ENCODE measurements around the gene SLC6A1. TPM values are rescaled to one million over a fixed set of nuclear protein-coding genes. Genes with fewer than 3 reads are reported as not detected.

SLC6A1 gene
- not detected for total RNA-seq
- polyA plus RNA-seq (2013, experiment 1 of 2), result not detected
- polyA plus RNA-seq (2013, experiment 2 of 2), result 0.04 TPM
- 0 to 0.17 (median 0) reads per million in 172 experiments for total RNA-seq

- ATAC-seq (ENCODE audit: poor library complexity), result no peak
These were observed at the start of gene SLC6A1 for GRCh38 chr3:10992017-10992942. Gene SLC6A1, plus strand, starts transcription at chr3:10992748. Its CDS starts 24,464 bp downstream, at chr3:11017212.

GRCh38 chr3:10944866-10945265 lies 47.7 kb upstream of the SLC6A1 start:
- H3K4me3 Mint-ChIP-seq, result no peak overlapping the region
- no peak overlapping the region for H3K27ac Mint-ChIP-seq
- Histone ChIP-seq H3K4me1 (ENCODE audit: insufficient read depth, low read length) (no peaks in the 10 kb centered on the region), H3K27me3 (ENCODE audit: control insufficient read depth in 1 of 2, insufficient read depth in 2 of 2, low read length in 2 of 2) (peaks cover 0 to 2% of the 10 kb centered on the region in 2 experiments), H3K4me3 (ENCODE audit: low read length) (no peak overlapping the region), H3K9me3 (ENCODE audit: control insufficient read depth in 1 of 2, insufficient read depth in 1 of 2, low read length in 2 of 2) (peaks cover 0 to 4% of the 10 kb centered on the region in 2 experiments), H3K27ac (ENCODE audit: low read depth in 1 of 2, low read length in 2 of 2) (no peak overlapping the region), H3K36me3 (ENCODE audit: insufficient read depth, low read length) (no peaks in the 10 kb centered on the region)
- intact Hi-C loops (cut with DNase I, micrococcal nuclease), result loop anchor here (5.0 kb wide), 2 partner anchors 397 to 707 kb away; no protein-coding TSS in a partner anchor
- DNase-seq, result no peak
- H3K27me3 Mint-ChIP-seq, result peaks cover 28% of the 10 kb centered on the region
- ATAC-seq (ENCODE audit: poor library complexity), result no peak
- peaks cover 2% of the 10 kb centered on the region for H3K9me3 Mint-ChIP-seq
- no peaks in the 10 kb centered on the region for H3K36me3 Mint-ChIP-seq (ENCODE audit: low read depth)
- no peak for TF ChIP-seq CTCF (IDR thresholded peaks at IDR 0.05)
- ChIA-PET POLR2A (no interaction called here), CTCF (no interaction called here)
- H3K4me1 Mint-ChIP-seq (ENCODE audit: low read depth), result no peaks in the 10 kb centered on the region

More at GRCh38 chr3:10992017-10992942, at the start of gene SLC6A1:
- TF ChIP-seq CTCF (IDR thresholded peaks at IDR 0.05), result no peak
- H3K27ac Mint-ChIP-seq, result no peak within 1 kb of the TSS
- peaks cover 0 to 8% of the 10 kb centered on the region in 2 experiments for H3K9me3 ChIP-seq (ENCODE audit: control insufficient read depth in 1 of 2, insufficient read depth in 1 of 2, low read length in 2 of 2)
- H3K4me1 ChIP-seq (ENCODE audit: insufficient read depth, low read length), result peaks cover 12% of the 10 kb centered on the region
- H3K4me3 Mint-ChIP-seq, result peak within 1 kb of the TSS; percentile 61
- no peak within 1 kb of the TSS for H3K4me3 ChIP-seq (ENCODE audit: low read length)
- no peaks in the 10 kb centered on the region for H3K36me3 Mint-ChIP-seq (ENCODE audit: low read depth)
- POLR2A ChIA-PET, result no interaction called here
- intact Hi-C loops (cut with DNase I, micrococcal nuclease), result no loop called here
- no peak for DNase-seq
- H3K27ac ChIP-seq (ENCODE audit: low read depth in 1 of 2, low read length in 2 of 2), result no peak within 1 kb of the TSS
- no peaks in the 10 kb centered on the region for H3K36me3 ChIP-seq (ENCODE audit: insufficient read depth, low read length)
- CTCF ChIA-PET, result no interaction called here
- H3K9me3 Mint-ChIP-seq, result no peaks in the 10 kb centered on the region
- H3K4me1 Mint-ChIP-seq (ENCODE audit: low read depth), result no peaks in the 10 kb centered on the region
- H3K27me3 ChIP-seq (ENCODE audit: control insufficient read depth in 1 of 2, insufficient read depth in 2 of 2, low read length in 2 of 2), result peaks cover 43 to 53% of the 10 kb centered on the region in 2 experiments
- H3K27me3 Mint-ChIP-seq, result peaks cover 72% of the 10 kb centered on the region

- no peaks in the 10 kb centered on the region for H3K36me3 Mint-ChIP-seq (ENCODE audit: low read depth)
- peaks cover 0 to 4% of the 10 kb centered on the region in 2 experiments for H3K9me3 ChIP-seq (ENCODE audit: control insufficient read depth in 1 of 2, insufficient read depth in 1 of 2, low read length in 2 of 2)
- no peaks in the 10 kb centered on the region for H3K36me3 ChIP-seq (ENCODE audit: insufficient read depth, low read length)
- intact Hi-C loops (cut with DNase I, micrococcal nuclease), result loop anchor here (5.0 kb wide), 2 partner anchors 397 to 707 kb away; no protein-coding TSS in a partner anchor
- peaks cover 2% of the 10 kb centered on the region for H3K9me3 Mint-ChIP-seq
- POLR2A ChIA-PET, result no interaction called here
- no peak overlapping the region for H3K4me3 Mint-ChIP-seq
- no peak overlapping the region for H3K4me3 ChIP-seq (ENCODE audit: low read length)
- DNase-seq (peak in 13 of 14 experiments; percentile 7 to 62 (median 25)), ATAC-seq (ENCODE audit: poor library complexity) (no peak)
- CTCF ChIA-PET, result no interaction called here
- H3K4me1 ChIP-seq (ENCODE audit: insufficient read depth, low read length), result no peaks in the 10 kb centered on the region
- peak; percentile 66 for TF ChIP-seq CTCF (IDR thresholded peaks at IDR 0.05)
- H3K27ac ChIP-seq (ENCODE audit: low read depth in 1 of 2, low read length in 2 of 2), result no peak overlapping the region
- H3K4me1 Mint-ChIP-seq (ENCODE audit: low read depth), result no peaks in the 10 kb centered on the region
- no peak overlapping the region for H3K27ac Mint-ChIP-seq
- H3K27me3 ChIP-seq (ENCODE audit: control insufficient read depth in 1 of 2, insufficient read depth in 2 of 2, low read length in 2 of 2), result peaks cover under 1 to 2% of the 10 kb centered on the region in 2 experiments
- peaks cover 33% of the 10 kb centered on the region for H3K27me3 Mint-ChIP-seq
These were observed 46.8 kb upstream of the SLC6A1 start for GRCh38 chr3:10945683-10946287.

Data from CD4-positive, alpha-beta T cell (primary cell).